AG08395 (cell line): Measurements from ENCODE around the gene TSHR.
"Not testable (repeated sequence)": the region's sequence is repeated elsewhere in the genome, so short reads cannot be mapped to it uniquely, and the experiment has no call there.

Source experiments
- DNase-seq: peaks from one replicate; pipeline ENCODE4 v3.0.0; 2012; ENCODE audit warnings: mixed read lengths, low spot score

TSHR gene

GRCh38 chr14:80955416-80955941, at the start of gene TSHR:
TSHR (plus strand) TSS chr14:80955621; CDS start chr14:80955681, 60 bp downstream.
- DNase-seq, result peak; percentile 9

GRCh38 chr14:80906336-80906735, 49.1 kb upstream of the TSHR start:
- no peak for DNase-seq

- peak; percentile 58 for DNase-seq
Measured at GRCh38 chr14:80906946-80907345, 48.5 kb upstream of the TSHR start.

- not testable (repeated sequence) for DNase-seq
Measured at GRCh38 chr14:80912013-80912412, 43.4 kb upstream of the TSHR start.

GRCh38 chr14:80919622-80920021, 35.8 kb upstream of the TSHR start:
- no peak for DNase-seq

GRCh38 chr14:80923368-80923767, 32.1 kb upstream of the TSHR start:
- DNase-seq, result no peak

GRCh38 chr14:80924365-80925103, 30.9 kb upstream of the TSHR start:
- no peak for DNase-seq

- peak; percentile 60 for DNase-seq
Measured at GRCh38 chr14:80926397-80927082, 28.9 kb upstream of the TSHR start.

GRCh38 chr14:80927083-80927989, 28.1 kb upstream of the TSHR start:
- DNase-seq, result no peak

- no peak for DNase-seq
Measured at GRCh38 chr14:80930095-80930494, 25.3 kb upstream of the TSHR start.

- DNase-seq, result peak; percentile 61
Measured at GRCh38 chr14:80930836-80931389, 24.5 kb upstream of the TSHR start.

- DNase-seq, result no peak
Measured at GRCh38 chr14:80933282-80933681, 22.1 kb upstream of the TSHR start.

- no peak for DNase-seq
Measured at GRCh38 chr14:80933686-80934085, 21.7 kb upstream of the TSHR start.

GRCh38 chr14:80940146-80940545, 15.3 kb upstream of the TSHR start:
- DNase-seq, result no peak

GRCh38 chr14:80941241-80942185, 13.9 kb upstream of the TSHR start, which contains the start of gene CEP128:
CEP128 (minus strand) TSS chr14:80941738.
- peak; percentile 97 for DNase-seq

GRCh38 chr14:80942191-80942600, 13.2 kb upstream of the TSHR start:
- no peak for DNase-seq

- no peak for DNase-seq
Measured at GRCh38 chr14:80944861-80945617, 10.4 kb upstream of the TSHR start.

- DNase-seq, result no peak
Measured at GRCh38 chr14:80946187-80946586, 9.2 kb upstream of the TSHR start.

GRCh38 chr14:80946797-80947196, 8.6 kb upstream of the TSHR start:
- DNase-seq, result no peak

- no peak for DNase-seq
Measured at GRCh38 chr14:80948291-80948690, 7.1 kb upstream of the TSHR start.
